Measurements from ENCODE around the gene KRTAP5-2. TPM values are rescaled to one million over a fixed set of nuclear protein-coding genes. Genes with fewer than 3 reads are reported as not detected.
A peak's percentile ranks its signal among the peaks of the same experiment; 100 is the strongest.

The KRTAP5-2 gene
- total RNA-seq, 2 donors from 2014 or later, result not detected

GRCh38 chr11:1641096-1641495, 43.0 kb upstream of the KRTAP5-2 start:
- Mint-ChIP-seq H3K4me1 (no peaks in the 10 kb centered on the region), H3K27ac (no peak overlapping the region), H3K36me3 (ENCODE audit: low read depth) (no peaks in the 10 kb centered on the region), H3K9me3 (no peaks in the 10 kb centered on the region), H3K27me3 (ENCODE audit: insufficient read depth) (peaks cover 20% of the 10 kb centered on the region), H3K4me3 (no peak overlapping the region)
- Histone ChIP-seq H3K27ac (ENCODE audit: low read depth, low read length) (no peak overlapping the region), H3K4me1 (ENCODE audit: control insufficient read depth, insufficient read depth, low read length) (no peaks in the 10 kb centered on the region), H3K9me3 (ENCODE audit: control insufficient read depth, low read length) (no peaks in the 10 kb centered on the region), H3K27me3 (ENCODE audit: control insufficient read depth, insufficient read depth, low read length, poor library complexity, severe bottlenecking) (peaks cover 5% of the 10 kb centered on the region), H3K9ac (ENCODE audit: extremely low read depth, low read length, poor library complexity, severe bottlenecking) (no peak overlapping the region), H3K4me3 (ENCODE audit: low read length) (no peak overlapping the region), H3K36me3 (ENCODE audit: control insufficient read depth, insufficient read depth, low read length) (no peaks in the 10 kb centered on the region)
- TF ChIP-seq, protein P1, sequence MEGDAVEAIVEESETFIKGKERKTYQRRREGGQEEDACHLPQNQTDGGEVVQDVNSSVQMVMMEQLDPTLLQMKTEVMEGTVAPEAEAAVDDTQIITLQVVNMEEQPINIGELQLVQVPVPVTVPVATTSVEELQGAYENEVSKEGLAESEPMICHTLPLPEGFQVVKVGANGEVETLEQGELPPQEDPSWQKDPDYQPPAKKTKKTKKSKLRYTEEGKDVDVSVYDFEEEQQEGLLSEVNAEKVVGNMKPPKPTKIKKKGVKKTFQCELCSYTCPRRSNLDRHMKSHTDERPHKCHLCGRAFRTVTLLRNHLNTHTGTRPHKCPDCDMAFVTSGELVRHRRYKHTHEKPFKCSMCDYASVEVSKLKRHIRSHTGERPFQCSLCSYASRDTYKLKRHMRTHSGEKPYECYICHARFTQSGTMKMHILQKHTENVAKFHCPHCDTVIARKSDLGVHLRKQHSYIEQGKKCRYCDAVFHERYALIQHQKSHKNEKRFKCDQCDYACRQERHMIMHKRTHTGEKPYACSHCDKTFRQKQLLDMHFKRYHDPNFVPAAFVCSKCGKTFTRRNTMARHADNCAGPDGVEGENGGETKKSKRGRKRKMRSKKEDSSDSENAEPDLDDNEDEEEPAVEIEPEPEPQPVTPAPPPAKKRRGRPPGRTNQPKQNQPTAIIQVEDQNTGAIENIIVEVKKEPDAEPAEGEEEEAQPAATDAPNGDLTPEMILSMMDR (conservative IDR thresholded peaks at IDR 0.05), result no peak
- 91 to 100% methylated on average over 5 to 15 of the region's 15 CpGs for WGBS, 2 experiments (ENCODE audit: insufficient coverage in 1 of 2, insufficient read length in 1 of 2)
- DNase-seq, result no peak

- H3K27ac Mint-ChIP-seq, result no peak overlapping the region
- H3K9me3 ChIP-seq (ENCODE audit: control insufficient read depth, low read length), result no peaks in the 10 kb centered on the region
- 59 to 65% methylated on average over 24 to 32 of the region's 32 CpGs for WGBS, 2 experiments (ENCODE audit: insufficient coverage in 1 of 2, insufficient read length in 1 of 2)
- no peaks in the 10 kb centered on the region for H3K36me3 Mint-ChIP-seq (ENCODE audit: low read depth)
- peaks cover 19% of the 10 kb centered on the region for H3K27me3 Mint-ChIP-seq (ENCODE audit: insufficient read depth)
- no peaks in the 10 kb centered on the region for H3K4me1 Mint-ChIP-seq
- H3K4me1 ChIP-seq (ENCODE audit: control insufficient read depth, insufficient read depth, low read length), result no peaks in the 10 kb centered on the region
- H3K9ac ChIP-seq (ENCODE audit: extremely low read depth, low read length, poor library complexity, severe bottlenecking), result no peak overlapping the region
- no peaks in the 10 kb centered on the region for H3K9me3 Mint-ChIP-seq
- peak; percentile 90 for DNase-seq
- H3K27ac ChIP-seq (ENCODE audit: low read depth, low read length), result no peak overlapping the region
- no peak overlapping the region for H3K4me3 Mint-ChIP-seq
- peaks cover 5% of the 10 kb centered on the region for H3K27me3 ChIP-seq (ENCODE audit: control insufficient read depth, insufficient read depth, low read length, poor library complexity, severe bottlenecking)
- no peaks in the 10 kb centered on the region for H3K36me3 ChIP-seq (ENCODE audit: control insufficient read depth, insufficient read depth, low read length)
- TF ChIP-seq, protein P1 (conservative IDR thresholded peaks at IDR 0.05), result peak; percentile 98
- no peak overlapping the region for H3K4me3 ChIP-seq (ENCODE audit: low read length)
Measured at GRCh38 chr11:1640076-1640946, 42.2 kb upstream of the KRTAP5-2 start.

- TF ChIP-seq, protein P1 (conservative IDR thresholded peaks at IDR 0.05), result no peak
- H3K4me1 ChIP-seq (ENCODE audit: control insufficient read depth, insufficient read depth, low read length), result no peaks in the 10 kb centered on the region
- H3K9me3 ChIP-seq (ENCODE audit: control insufficient read depth, low read length), result no peaks in the 10 kb centered on the region
- peaks cover 5% of the 10 kb centered on the region for H3K27me3 ChIP-seq (ENCODE audit: control insufficient read depth, insufficient read depth, low read length, poor library complexity, severe bottlenecking)
- Mint-ChIP-seq H3K27ac (no peak overlapping the region), H3K4me1 (no peaks in the 10 kb centered on the region), H3K27me3 (ENCODE audit: insufficient read depth) (peaks cover 20% of the 10 kb centered on the region), H3K36me3 (ENCODE audit: low read depth) (no peaks in the 10 kb centered on the region), H3K4me3 (no peak overlapping the region), H3K9me3 (no peaks in the 10 kb centered on the region)
- H3K9ac ChIP-seq (ENCODE audit: extremely low read depth, low read length, poor library complexity, severe bottlenecking), result no peak overlapping the region
- 75 to 83% methylated on average over 10 to 15 of the region's 15 CpGs for WGBS, 2 experiments (ENCODE audit: insufficient coverage in 1 of 2, insufficient read length in 1 of 2)
- H3K27ac ChIP-seq (ENCODE audit: low read depth, low read length), result no peak overlapping the region
- no peaks in the 10 kb centered on the region for H3K36me3 ChIP-seq (ENCODE audit: control insufficient read depth, insufficient read depth, low read length)
- no peak for DNase-seq
- H3K4me3 ChIP-seq (ENCODE audit: low read length), result no peak overlapping the region
Measured at GRCh38 chr11:1639666-1640065, 41.6 kb upstream of the KRTAP5-2 start.

All from endodermal cell (in vitro differentiated cells).